OCI-M2 (cell line): Measurements from ENCODE around the gene NTM.
"Not testable (repeated sequence)": the region's sequence is repeated elsewhere in the genome, so short reads cannot be mapped to it uniquely, and the experiment has no call there.

Experiments used
- DNase-seq: peaks from one replicate; lab custom pipeline; 2025; ENCODE audit not compliant: unreplicated experiment; lab: John Stamatoyannopoulos, UW

NTM gene

GRCh38 chr11:131421066-131421855, 50.8 kb downstream of the NTM start:
- no peak for DNase-seq

- DNase-seq, result no peak
These were observed 51.6 kb downstream of the NTM start for GRCh38 chr11:131422029-131422428.

- DNase-seq, result no peak
These were observed 52.1 kb downstream of the NTM start for GRCh38 chr11:131422496-131422895.

GRCh38 chr11:131423688-131424087, 53.3 kb downstream of the NTM start:
- no peak for DNase-seq

GRCh38 chr11:131424257-131424876, 54.0 kb downstream of the NTM start:
- DNase-seq, result not testable (repeated sequence)

GRCh38 chr11:131425285-131425684, 54.9 kb downstream of the NTM start:
- no peak for DNase-seq

- DNase-seq, result no peak
These were observed 58.4 kb downstream of the NTM start for GRCh38 chr11:131428853-131429252.

- no peak for DNase-seq
These were observed 60.2 kb downstream of the NTM start for GRCh38 chr11:131430473-131431208.

- DNase-seq, result no peak
These were observed 70.8 kb downstream of the NTM start for GRCh38 chr11:131441051-131441810.

GRCh38 chr11:131446590-131447275, 76.3 kb downstream of the NTM start:
- DNase-seq, result no peak

- DNase-seq, result no peak
These were observed 76.9 kb downstream of the NTM start for GRCh38 chr11:131447277-131447815.

GRCh38 chr11:131447898-131448297, 77.5 kb downstream of the NTM start:
- no peak for DNase-seq

- no peak for DNase-seq
These were observed 78.9 kb downstream of the NTM start for GRCh38 chr11:131449036-131450019.

- no peak for DNase-seq
These were observed 84.1 kb downstream of the NTM start for GRCh38 chr11:131454490-131454889.

- DNase-seq, result no peak
These were observed 84.6 kb downstream of the NTM start for GRCh38 chr11:131454989-131455388.

- no peak for DNase-seq
These were observed 85.7 kb downstream of the NTM start for GRCh38 chr11:131455843-131456704.

- no peak for DNase-seq
These were observed 86.7 kb downstream of the NTM start for GRCh38 chr11:131457163-131457562.

- DNase-seq, result no peak
These were observed 88.0 kb downstream of the NTM start for GRCh38 chr11:131458421-131458820.
